ENCODE results near the gene MTX1. TPM values are rescaled to one million over a fixed set of nuclear protein-coding genes. Genes with fewer than 3 reads are reported as not detected.

Gene MTX1
- total RNA-seq, 3 donors from 2014 or later (not counting 1 experiment from before 2014, with no cell fraction given): 22.3 to 28.5 (median 27.9) TPM

DNA sequence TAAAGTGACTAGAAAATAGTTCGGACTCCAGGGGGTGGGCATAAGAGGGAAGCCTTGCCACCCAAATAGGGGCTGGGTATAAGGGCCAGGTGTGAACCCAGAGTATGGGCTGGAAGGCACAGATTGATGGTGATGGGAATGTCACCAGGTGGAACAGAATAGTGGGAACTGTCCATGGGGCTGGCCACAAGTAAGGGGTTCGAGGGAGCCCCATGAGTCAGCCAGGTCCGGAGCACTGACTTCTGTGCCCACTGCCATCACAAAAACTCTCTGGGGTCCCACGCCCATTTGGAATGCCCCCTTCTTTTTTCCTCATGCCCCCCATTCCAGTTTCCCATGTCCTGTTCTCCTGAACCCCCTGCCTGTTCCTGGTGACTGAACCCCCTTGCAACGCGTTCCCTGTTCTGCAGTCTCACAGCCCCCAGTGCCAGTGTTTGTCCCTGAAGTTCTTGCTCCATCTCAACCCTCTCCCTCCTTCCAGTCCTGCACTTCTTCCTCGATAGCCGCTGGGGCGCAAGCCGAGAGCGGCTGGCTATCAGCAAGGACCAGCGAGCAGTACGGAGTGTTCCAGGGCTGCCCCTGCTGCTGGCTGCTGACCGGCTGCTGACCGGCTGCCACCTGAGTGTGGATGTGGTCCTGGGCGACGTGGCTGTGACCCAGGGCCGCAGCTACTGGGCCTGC lies 27.0 kb upstream of the MTX1 start:
- H3K27ac ChIP-seq (ENCODE audit: low read length): no peak overlapping the region
- WGBS (ENCODE audit: insufficient coverage): 97% methylated on average over 18 of the region's 18 CpGs
- H3K4me1 ChIP-seq (ENCODE audit: control insufficient read depth, insufficient read depth, low read length): peaks cover 24% of the 10 kb centered on the region
- ATAC-seq (no peak), DNase-seq (no peak)
- Mint-ChIP-seq H3K27ac (no peak overlapping the region), H3K9me3 (no peaks in the 10 kb centered on the region), H3K36me3 (no peaks in the 10 kb centered on the region), H3K27me3 (ENCODE audit: low read depth in 2 of 2) (no peaks in the 10 kb centered on the region), H3K4me1 (peaks cover 6 to 7% of the 10 kb centered on the region in 2 donors), H3K4me3 (no peak overlapping the region)
- H3K4me3 ChIP-seq (ENCODE audit: low read length): no peak overlapping the region
- no peaks in the 10 kb centered on the region for H3K9me3 ChIP-seq (ENCODE audit: control insufficient read depth, insufficient read depth, low read length)
- peaks cover 2% of the 10 kb centered on the region for H3K36me3 ChIP-seq (ENCODE audit: control insufficient read depth, insufficient read depth, low read length)
- intact Hi-C loops (cut with micrococcal nuclease): no loop called here
- H3K27me3 ChIP-seq (ENCODE audit: control insufficient read depth, insufficient read depth, low read length): no peaks in the 10 kb centered on the region
- TF ChIP-seq, protein P1, sequence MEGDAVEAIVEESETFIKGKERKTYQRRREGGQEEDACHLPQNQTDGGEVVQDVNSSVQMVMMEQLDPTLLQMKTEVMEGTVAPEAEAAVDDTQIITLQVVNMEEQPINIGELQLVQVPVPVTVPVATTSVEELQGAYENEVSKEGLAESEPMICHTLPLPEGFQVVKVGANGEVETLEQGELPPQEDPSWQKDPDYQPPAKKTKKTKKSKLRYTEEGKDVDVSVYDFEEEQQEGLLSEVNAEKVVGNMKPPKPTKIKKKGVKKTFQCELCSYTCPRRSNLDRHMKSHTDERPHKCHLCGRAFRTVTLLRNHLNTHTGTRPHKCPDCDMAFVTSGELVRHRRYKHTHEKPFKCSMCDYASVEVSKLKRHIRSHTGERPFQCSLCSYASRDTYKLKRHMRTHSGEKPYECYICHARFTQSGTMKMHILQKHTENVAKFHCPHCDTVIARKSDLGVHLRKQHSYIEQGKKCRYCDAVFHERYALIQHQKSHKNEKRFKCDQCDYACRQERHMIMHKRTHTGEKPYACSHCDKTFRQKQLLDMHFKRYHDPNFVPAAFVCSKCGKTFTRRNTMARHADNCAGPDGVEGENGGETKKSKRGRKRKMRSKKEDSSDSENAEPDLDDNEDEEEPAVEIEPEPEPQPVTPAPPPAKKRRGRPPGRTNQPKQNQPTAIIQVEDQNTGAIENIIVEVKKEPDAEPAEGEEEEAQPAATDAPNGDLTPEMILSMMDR (IDR thresholded peaks at IDR 0.05): no peak

DNA sequence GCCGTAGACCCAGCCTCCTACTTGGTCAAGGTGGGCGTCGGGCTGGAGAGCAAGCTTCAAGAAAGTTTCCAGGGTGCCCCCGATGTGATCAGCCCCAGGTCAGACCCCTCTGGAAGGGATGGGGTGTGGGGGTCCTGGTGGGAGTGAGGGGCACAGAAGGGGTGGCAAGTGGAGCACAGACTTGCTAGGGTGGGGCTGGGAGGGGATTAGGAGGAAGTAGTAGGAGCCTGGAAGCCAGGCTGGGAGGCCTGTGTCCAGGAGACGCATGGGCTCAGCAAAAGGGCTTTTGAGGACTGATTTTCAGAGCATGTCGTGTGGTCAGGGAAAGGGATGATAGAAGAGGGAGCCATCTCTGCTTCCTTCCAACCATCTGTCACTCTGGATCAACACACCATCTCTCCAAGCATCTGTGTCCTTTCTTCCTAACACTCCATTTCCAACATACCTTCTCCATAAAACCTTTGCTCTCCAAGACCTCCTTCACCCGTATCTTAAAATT lies 26.4 kb upstream of the MTX1 start:
- peaks cover 2% of the 10 kb centered on the region for H3K36me3 ChIP-seq (ENCODE audit: control insufficient read depth, insufficient read depth, low read length)
- H3K4me1 ChIP-seq (ENCODE audit: control insufficient read depth, insufficient read depth, low read length): peaks cover 18% of the 10 kb centered on the region
- TF ChIP-seq, protein P1 (IDR thresholded peaks at IDR 0.05): no peak
- no peaks in the 10 kb centered on the region for H3K9me3 ChIP-seq (ENCODE audit: control insufficient read depth, insufficient read depth, low read length)
- H3K4me3 Mint-ChIP-seq: no peak overlapping the region
- H3K27ac Mint-ChIP-seq: no peak overlapping the region
- H3K4me1 Mint-ChIP-seq: peaks cover under 1 to 1% of the 10 kb centered on the region in 2 donors
- H3K27ac ChIP-seq (ENCODE audit: low read length): no peak overlapping the region
- intact Hi-C loops (cut with micrococcal nuclease): no loop called here
- DNase-seq: no peak
- no peak overlapping the region for H3K4me3 ChIP-seq (ENCODE audit: low read length)
- no peaks in the 10 kb centered on the region for H3K27me3 ChIP-seq (ENCODE audit: control insufficient read depth, insufficient read depth, low read length)
- H3K36me3 Mint-ChIP-seq: no peaks in the 10 kb centered on the region
- 98% methylated on average over 7 of the region's 7 CpGs for WGBS (ENCODE audit: insufficient coverage)
- no peaks in the 10 kb centered on the region for H3K27me3 Mint-ChIP-seq (ENCODE audit: low read depth in 2 of 2)
- H3K9me3 Mint-ChIP-seq: no peaks in the 10 kb centered on the region
- ATAC-seq: no peak

DNA sequence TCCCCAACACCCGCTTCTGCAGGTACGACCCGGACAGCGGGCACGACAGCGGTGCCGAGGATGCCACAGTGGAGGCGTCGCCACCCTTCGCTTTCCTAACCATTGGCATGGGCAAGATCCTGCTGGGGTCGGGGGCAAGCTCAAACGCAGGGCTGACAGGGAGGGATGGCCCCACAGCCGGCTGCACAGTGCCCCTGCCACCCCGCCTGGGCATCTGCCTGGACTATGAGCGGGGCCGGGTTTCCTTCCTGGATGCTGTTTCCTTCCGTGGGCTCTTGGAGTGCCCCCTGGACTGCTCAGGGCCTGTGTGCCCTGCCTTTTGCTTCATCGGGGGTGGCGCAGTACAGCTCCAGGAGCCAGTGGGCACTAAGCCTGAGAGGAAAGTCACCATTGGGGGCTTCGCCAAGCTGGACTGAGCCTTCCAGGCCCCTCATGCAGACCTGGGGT lies 24.7 kb upstream of the MTX1 start:
- peaks cover 2% of the 10 kb centered on the region for H3K36me3 ChIP-seq (ENCODE audit: control insufficient read depth, insufficient read depth, low read length)
- H3K4me1 ChIP-seq (ENCODE audit: control insufficient read depth, insufficient read depth, low read length): peaks cover 18% of the 10 kb centered on the region
- no peak for DNase-seq
- H3K27ac ChIP-seq (ENCODE audit: low read length): no peak overlapping the region
- TF ChIP-seq, protein P1 (IDR thresholded peaks at IDR 0.05): no peak
- no peak overlapping the region for H3K4me3 ChIP-seq (ENCODE audit: low read length)
- Mint-ChIP-seq H3K27ac (no peak overlapping the region), H3K27me3 (ENCODE audit: low read depth in 2 of 2) (no peaks in the 10 kb centered on the region), H3K36me3 (no peaks in the 10 kb centered on the region), H3K4me3 (no peak overlapping the region), H3K4me1 (peaks cover 6% of the 10 kb centered on the region in 2 donors), H3K9me3 (no peaks in the 10 kb centered on the region)
- intact Hi-C loops (cut with micrococcal nuclease): no loop called here
- ATAC-seq: no peak
- H3K27me3 ChIP-seq (ENCODE audit: control insufficient read depth, insufficient read depth, low read length): no peaks in the 10 kb centered on the region
- 93% methylated on average over 20 of the region's 20 CpGs for whole genome bisulfite sequencing (ENCODE audit: insufficient coverage)
- no peaks in the 10 kb centered on the region for H3K9me3 ChIP-seq (ENCODE audit: control insufficient read depth, insufficient read depth, low read length)

Data from natural killer cell (primary cell).